Activated T-helper 1 cell treated with anti-CD3 and anti-CD28 coated beads, Interleukin-12 subunit alpha, Interleukin-12 subunit beta, Interleukin-2, Interleukin-4 antibody, amounts not matched to agents 30 ng/mL and 10 ng/mL and 1 ng/mL, durations not matched to agents 14 hours and 24 hours and 36 hours (primary cell): Measurements from ENCODE around the gene PARS2. TPM values are rescaled to one million over a fixed set of nuclear protein-coding genes. Genes with fewer than 3 reads are reported as not detected.
A peak's percentile ranks its signal among the peaks of the same experiment; 100 is the strongest.

Experiments used
- DNase-seq: peaks from one replicate; pipeline ENCODE4 v3.0.0; 2021; ENCODE audit warnings: low spot score
- H3K27ac Mint-ChIP-seq: one replicate; pipeline ENCODE4 v1.8.0; 2021; ENCODE audit warnings: mild to moderate bottlenecking, mixed read lengths
- H3K27me3 Mint-ChIP-seq: one replicate; pipeline ENCODE4 v1.8.0; 2022; ENCODE audit warnings: mild to moderate bottlenecking, moderate library complexity, mixed read lengths; ENCODE audit not compliant: insufficient read depth
- H3K36me3 Mint-ChIP-seq: one replicate; pipeline ENCODE4 v1.8.0; 2021; ENCODE audit warnings: low read depth, mixed read lengths
- H3K4me1 Mint-ChIP-seq: one replicate; pipeline ENCODE4 v1.8.0; 2021; ENCODE audit warnings: low read depth, mixed read lengths
- H3K4me3 Mint-ChIP-seq: one replicate; pipeline ENCODE4 v1.8.0; 2021; ENCODE audit warnings: mild to moderate bottlenecking, moderate library complexity, mixed read lengths
- H3K9me3 Mint-ChIP-seq: one replicate; pipeline ENCODE4 v1.8.0; 2021; ENCODE audit warnings: mixed read lengths
- intact Hi-C: fragments of 100-400 bp; cut with micrococcal nuclease; formaldehyde crosslinking; loops from one replicate; pipeline ENCODE4 v1.15.1; 2024
- total RNA-seq: library from RNA; stranded (reverse); gene quantifications from 2 replicates; pipeline ENCODE4 v1.2.3, GENCODE V29; 2022

PARS2 gene
- 5.9 and 6.7 TPM in 2 replicates for total RNA-seq

- Mint-ChIP-seq H3K4me3 (peak within 1 kb of the TSS; percentile 90), H3K9me3 (no peaks in the 10 kb centered on the region), H3K36me3 (peaks cover 3% of the 10 kb centered on the region), H3K27ac (peak within 1 kb of the TSS; percentile 95), H3K4me1 (peaks cover 32% of the 10 kb centered on the region), H3K27me3 (no peaks in the 10 kb centered on the region)
- intact Hi-C loops: loop anchor here (1.0 to 5.0 kb wide), 7 partner anchors 37 to 1526 kb away; partner anchors contain the start of genes DHCR24, IFT25, MAGOH and TTC22
- DNase-seq: peak; percentile 94
Observed at GRCh38 chr1:54764133-54764921, at the start of gene PARS2. PARS2 (minus strand) TSS chr1:54764523; CDS start chr1:54759161, 5,362 bp downstream.

GRCh38 chr1:54814126-54814498, 49.8 kb upstream of the PARS2 start:
- DNase-seq: no peak
- Mint-ChIP-seq H3K4me1 (peaks cover 14% of the 10 kb centered on the region), H3K36me3 (no peaks in the 10 kb centered on the region), H3K9me3 (no peaks in the 10 kb centered on the region), H3K27me3 (peaks cover 11% of the 10 kb centered on the region), H3K4me3 (no peak overlapping the region), H3K27ac (no peak overlapping the region)
- intact Hi-C loops: loop anchor here (5.0 to 10.0 kb wide), 2 partner anchors 181 to 317 kb away; partner anchors contain the start of gene BSND

GRCh38 chr1:54813485-54814125, 49.3 kb upstream of the PARS2 start:
- no peak overlapping the region for H3K4me3 Mint-ChIP-seq
- H3K36me3 Mint-ChIP-seq: no peaks in the 10 kb centered on the region
- DNase-seq: no peak
- no peak overlapping the region for H3K27ac Mint-ChIP-seq
- H3K4me1 Mint-ChIP-seq: peaks cover 14% of the 10 kb centered on the region
- no peaks in the 10 kb centered on the region for H3K9me3 Mint-ChIP-seq
- H3K27me3 Mint-ChIP-seq: peaks cover 10% of the 10 kb centered on the region
- intact Hi-C loops: loop anchor here (5.0 to 10.0 kb wide), 2 partner anchors 181 to 316 kb away; partner anchors contain the start of gene BSND

GRCh38 chr1:54812801-54813484, 48.6 kb upstream of the PARS2 start:
- no peak for DNase-seq
- no peaks in the 10 kb centered on the region for H3K36me3 Mint-ChIP-seq
- H3K4me3 Mint-ChIP-seq: no peak overlapping the region
- H3K4me1 Mint-ChIP-seq: peaks cover 11% of the 10 kb centered on the region
- intact Hi-C loops: loop anchor here (5.0 to 10.0 kb wide), 2 partner anchors 182 to 316 kb away; partner anchors contain the start of gene BSND
- H3K27me3 Mint-ChIP-seq: peaks cover 8% of the 10 kb centered on the region
- no peaks in the 10 kb centered on the region for H3K9me3 Mint-ChIP-seq
- H3K27ac Mint-ChIP-seq: no peak overlapping the region

GRCh38 chr1:54811739-54812655, 47.7 kb upstream of the PARS2 start:
- no peak for DNase-seq
- Mint-ChIP-seq H3K27ac (no peak overlapping the region), H3K36me3 (no peaks in the 10 kb centered on the region), H3K4me3 (no peak overlapping the region), H3K4me1 (peaks cover 18% of the 10 kb centered on the region), H3K27me3 (peaks cover 8% of the 10 kb centered on the region), H3K9me3 (no peaks in the 10 kb centered on the region)
- intact Hi-C loops: loop anchor here (5.0 to 10.0 kb wide), 2 partner anchors 183 to 315 kb away; partner anchors contain the start of gene BSND

GRCh38 chr1:54811066-54811465, 46.7 kb upstream of the PARS2 start:
- no peak for DNase-seq
- H3K4me1 Mint-ChIP-seq: peaks cover 21% of the 10 kb centered on the region
- no peaks in the 10 kb centered on the region for H3K9me3 Mint-ChIP-seq
- H3K27me3 Mint-ChIP-seq: peaks cover 8% of the 10 kb centered on the region
- intact Hi-C loops: loop anchor here (5.0 to 10.0 kb wide), 2 partner anchors 184 to 314 kb away; partner anchors contain the start of gene BSND
- H3K36me3 Mint-ChIP-seq: no peaks in the 10 kb centered on the region
- no peak overlapping the region for H3K27ac Mint-ChIP-seq
- H3K4me3 Mint-ChIP-seq: no peak overlapping the region

- no peaks in the 10 kb centered on the region for H3K9me3 Mint-ChIP-seq
- DNase-seq: peak; percentile 56
- H3K27me3 Mint-ChIP-seq: peaks cover 8% of the 10 kb centered on the region
- intact Hi-C loops: loop anchor here (1.0 to 10.0 kb wide), 5 partner anchors 138 to 740 kb away; partner anchors contain the start of gene BSND
- H3K36me3 Mint-ChIP-seq: no peaks in the 10 kb centered on the region
- H3K4me3 Mint-ChIP-seq: no peak overlapping the region
- peaks cover 25% of the 10 kb centered on the region for H3K4me1 Mint-ChIP-seq
- no peak overlapping the region for H3K27ac Mint-ChIP-seq
Observed at GRCh38 chr1:54810153-54810942, 46.0 kb upstream of the PARS2 start.

GRCh38 chr1:54809496-54810074, 45.3 kb upstream of the PARS2 start:
- Mint-ChIP-seq H3K9me3 (no peaks in the 10 kb centered on the region), H3K4me1 (peaks cover 31% of the 10 kb centered on the region), H3K36me3 (no peaks in the 10 kb centered on the region), H3K4me3 (no peak overlapping the region), H3K27ac (no peak overlapping the region), H3K27me3 (peaks cover 5% of the 10 kb centered on the region)
- intact Hi-C loops: loop anchor here (1.0 to 10.0 kb wide), 6 partner anchors 137 to 739 kb away; partner anchors contain the start of genes BSND, CYB5RL and MRPL37
- DNase-seq: no peak

- Mint-ChIP-seq H3K27me3 (peaks cover 5% of the 10 kb centered on the region), H3K36me3 (no peaks in the 10 kb centered on the region), H3K4me3 (no peak overlapping the region), H3K4me1 (peaks cover 39% of the 10 kb centered on the region), H3K9me3 (no peaks in the 10 kb centered on the region), H3K27ac (no peak overlapping the region)
- no peak for DNase-seq
- intact Hi-C loops: loop anchor here (10.0 kb wide), 1 partner anchor 604 kb away; the partner anchor contains the start of genes CYB5RL and MRPL37
Observed at GRCh38 chr1:54808443-54809207, 44.3 kb upstream of the PARS2 start.

- Mint-ChIP-seq H3K4me3 (no peak overlapping the region), H3K36me3 (no peaks in the 10 kb centered on the region), H3K27me3 (peaks cover 5% of the 10 kb centered on the region), H3K27ac (no peak overlapping the region), H3K9me3 (no peaks in the 10 kb centered on the region), H3K4me1 (peaks cover 43% of the 10 kb centered on the region)
- no peak for DNase-seq
- intact Hi-C loops: loop anchor here (10.0 kb wide), 1 partner anchor 603 kb away; the partner anchor contains the start of genes CYB5RL and MRPL37
Observed at GRCh38 chr1:54807756-54808155, 43.4 kb upstream of the PARS2 start.
